Activated T-helper 17 cell treated with anti-CD3 and anti-CD28 coated beads, Interleukin-2, amount 50 U/mL, for 72 hours (primary cell): ENCODE measurements around the gene GNG13. TPM values are rescaled to one million over a fixed set of nuclear protein-coding genes. Genes with fewer than 3 reads are reported as not detected.
"Not testable (repeated sequence)": the region's sequence is repeated elsewhere in the genome, so short reads cannot be mapped to it uniquely, and the experiment has no call there.

ENCODE experiments used
- ATAC-seq: fragments of 150-1000 bp; cut with Tn5 transposase; replicated peaks from 2 replicates; pipeline ENCODE4 v1.10.0; 2021; ENCODE audit warnings: mild to moderate bottlenecking, moderate library complexity
- H3K27ac Mint-ChIP-seq: one replicate; pipeline ENCODE4 v1.8.0; 2022; ENCODE audit warnings: mixed read lengths
- H3K27me3 Mint-ChIP-seq: one replicate; pipeline ENCODE4 v1.8.0; 2022; ENCODE audit warnings: mixed read lengths
- H3K36me3 Mint-ChIP-seq: one replicate; pipeline ENCODE4 v1.8.0; 2022; ENCODE audit warnings: low read depth, mild to moderate bottlenecking, mixed read lengths
- H3K4me1 Mint-ChIP-seq: one replicate; pipeline ENCODE4 v1.8.0; 2022; ENCODE audit warnings: mixed read lengths
- H3K4me3 Mint-ChIP-seq: one replicate; pipeline ENCODE4 v1.8.0; 2022; ENCODE audit warnings: mild to moderate bottlenecking, mixed read lengths
- H3K9me3 Mint-ChIP-seq: one replicate; pipeline ENCODE4 v1.8.0; 2022; ENCODE audit warnings: mixed read lengths
- total RNA-seq, 2 donors: library from RNA; stranded (reverse); gene quantifications; one replicate each; pipeline ENCODE4 v1.2.3, GENCODE V29; 2022

The GNG13 gene
- total RNA-seq, 2 donors from 2014 or later, result not detected

- Mint-ChIP-seq H3K27me3 (no peaks in the 10 kb centered on the region), H3K27ac (no peak overlapping the region), H3K4me3 (no peak overlapping the region), H3K36me3 (no peaks in the 10 kb centered on the region), H3K9me3 (no peaks in the 10 kb centered on the region), H3K4me1 (no peaks in the 10 kb centered on the region)
- no peak for ATAC-seq
Measured at GRCh38 chr16:838741-839140, 38.2 kb upstream of the GNG13 start.

GRCh38 chr16:836822-837221, 36.3 kb upstream of the GNG13 start:
- H3K4me1 Mint-ChIP-seq, H3K9me3 Mint-ChIP-seq, H3K27ac Mint-ChIP-seq, H3K36me3 Mint-ChIP-seq, H3K27me3 Mint-ChIP-seq, H3K4me3 Mint-ChIP-seq, ATAC-seq: not testable (repeated sequence)

GRCh38 chr16:836221-836620, 35.7 kb upstream of the GNG13 start:
- no peak overlapping the region for H3K27ac Mint-ChIP-seq
- H3K27me3 Mint-ChIP-seq, result no peaks in the 10 kb centered on the region
- no peak overlapping the region for H3K4me3 Mint-ChIP-seq

GRCh38 chr16:835373-835772, 34.8 kb upstream of the GNG13 start:
- Mint-ChIP-seq H3K27me3 (no peaks in the 10 kb centered on the region), H3K36me3 (no peaks in the 10 kb centered on the region), H3K4me1 (no peaks in the 10 kb centered on the region), H3K27ac (no peak overlapping the region), H3K9me3 (no peaks in the 10 kb centered on the region), H3K4me3 (no peak overlapping the region)
- ATAC-seq, result no peak

More at GRCh38 chr16:836221-836620, 35.7 kb upstream of the GNG13 start:
- no peak for ATAC-seq
- Mint-ChIP-seq H3K4me1 (no peaks in the 10 kb centered on the region), H3K9me3 (no peaks in the 10 kb centered on the region), H3K36me3 (no peaks in the 10 kb centered on the region)

GRCh38 chr16:833411-833810, 32.9 kb upstream of the GNG13 start:
- Mint-ChIP-seq H3K4me1 (no peaks in the 10 kb centered on the region), H3K27me3 (no peaks in the 10 kb centered on the region), H3K36me3 (no peaks in the 10 kb centered on the region), H3K27ac (no peak overlapping the region), H3K9me3 (no peaks in the 10 kb centered on the region), H3K4me3 (no peak overlapping the region)
- no peak for ATAC-seq

- H3K27me3 Mint-ChIP-seq, result no peaks in the 10 kb centered on the region
- no peak overlapping the region for H3K4me3 Mint-ChIP-seq
- no peaks in the 10 kb centered on the region for H3K36me3 Mint-ChIP-seq
- H3K4me1 Mint-ChIP-seq, result no peaks in the 10 kb centered on the region
- no peak for ATAC-seq
- no peak overlapping the region for H3K27ac Mint-ChIP-seq
- no peaks in the 10 kb centered on the region for H3K9me3 Mint-ChIP-seq
Measured at GRCh38 chr16:832652-833336, 32.3 kb upstream of the GNG13 start.

- ATAC-seq, result no peak
- H3K27ac Mint-ChIP-seq, result no peak overlapping the region
- H3K4me1 Mint-ChIP-seq, result no peaks in the 10 kb centered on the region
- no peaks in the 10 kb centered on the region for H3K36me3 Mint-ChIP-seq
- H3K27me3 Mint-ChIP-seq, result no peaks in the 10 kb centered on the region
- no peaks in the 10 kb centered on the region for H3K9me3 Mint-ChIP-seq
- H3K4me3 Mint-ChIP-seq, result no peak overlapping the region
Measured at GRCh38 chr16:831571-832413, 31.3 kb upstream of the GNG13 start.

- Mint-ChIP-seq H3K4me3 (no peak overlapping the region), H3K9me3 (no peaks in the 10 kb centered on the region), H3K36me3 (no peaks in the 10 kb centered on the region), H3K27me3 (no peaks in the 10 kb centered on the region), H3K27ac (no peak overlapping the region), H3K4me1 (no peaks in the 10 kb centered on the region)
- no peak for ATAC-seq
Measured at GRCh38 chr16:830871-831570, 30.5 kb upstream of the GNG13 start.

GRCh38 chr16:830107-830870, 29.8 kb upstream of the GNG13 start:
- H3K4me1 Mint-ChIP-seq, result no peaks in the 10 kb centered on the region
- H3K36me3 Mint-ChIP-seq, result no peaks in the 10 kb centered on the region
- no peaks in the 10 kb centered on the region for H3K9me3 Mint-ChIP-seq
- H3K4me3 Mint-ChIP-seq, result no peak overlapping the region
- ATAC-seq, result no peak
- no peak overlapping the region for H3K27ac Mint-ChIP-seq
- no peaks in the 10 kb centered on the region for H3K27me3 Mint-ChIP-seq

GRCh38 chr16:828891-829290, 28.4 kb upstream of the GNG13 start:
- Mint-ChIP-seq H3K27ac (no peak overlapping the region), H3K4me3 (no peak overlapping the region), H3K36me3 (no peaks in the 10 kb centered on the region), H3K4me1 (no peaks in the 10 kb centered on the region), H3K9me3 (no peaks in the 10 kb centered on the region), H3K27me3 (no peaks in the 10 kb centered on the region)
- ATAC-seq, result no peak

- Mint-ChIP-seq H3K36me3 (no peaks in the 10 kb centered on the region), H3K4me3 (no peak overlapping the region), H3K4me1 (no peaks in the 10 kb centered on the region), H3K9me3 (no peaks in the 10 kb centered on the region), H3K27me3 (no peaks in the 10 kb centered on the region), H3K27ac (no peak overlapping the region)
- ATAC-seq, result no peak
Measured at GRCh38 chr16:827513-827912, 27.0 kb upstream of the GNG13 start.

GRCh38 chr16:825341-826061, 25.0 kb upstream of the GNG13 start:
- Mint-ChIP-seq H3K4me3 (no peak overlapping the region), H3K9me3 (no peaks in the 10 kb centered on the region), H3K27me3 (no peaks in the 10 kb centered on the region), H3K36me3 (no peaks in the 10 kb centered on the region), H3K4me1 (no peaks in the 10 kb centered on the region), H3K27ac (no peak overlapping the region)
- no peak for ATAC-seq

GRCh38 chr16:824601-825000, 24.1 kb upstream of the GNG13 start:
- Mint-ChIP-seq H3K4me1 (no peaks in the 10 kb centered on the region), H3K27ac (no peak overlapping the region), H3K9me3 (no peaks in the 10 kb centered on the region), H3K4me3 (no peak overlapping the region), H3K27me3 (no peaks in the 10 kb centered on the region), H3K36me3 (no peaks in the 10 kb centered on the region)
- ATAC-seq, result no peak

GRCh38 chr16:824194-824593, 23.7 kb upstream of the GNG13 start:
- Mint-ChIP-seq H3K4me3 (no peak overlapping the region), H3K27ac (no peak overlapping the region), H3K4me1 (no peaks in the 10 kb centered on the region), H3K27me3 (no peaks in the 10 kb centered on the region), H3K36me3 (no peaks in the 10 kb centered on the region), H3K9me3 (no peaks in the 10 kb centered on the region)
- no peak for ATAC-seq
